ENCODE results near the gene RNF148. TPM values are rescaled to one million over a fixed set of nuclear protein-coding genes. Genes with fewer than 3 reads are reported as not detected.

Gene RNF148
- total and polyA plus RNA-seq, 9 of the 15 experiments (the other 6 are each of a cell fraction or from before 2014, with no cell fraction given), result not detected

DNA sequence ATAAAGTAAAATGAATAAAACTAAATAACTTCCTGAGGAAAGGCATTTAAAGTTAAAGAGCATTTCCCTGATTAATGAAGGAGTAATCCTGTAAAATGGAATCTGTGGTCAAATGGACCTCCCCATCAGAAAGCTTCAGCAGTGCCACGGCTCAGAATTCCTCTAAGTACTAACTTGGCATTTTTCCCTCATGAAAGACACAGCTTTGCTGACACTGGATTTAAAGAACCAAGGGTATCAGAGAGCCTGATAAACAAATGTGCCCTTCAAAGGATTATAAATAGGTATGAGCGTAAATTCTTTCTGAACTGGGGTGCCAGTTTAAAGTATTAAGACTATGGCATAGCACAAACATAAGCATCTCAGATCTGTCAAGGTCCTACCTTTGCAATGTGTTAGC is 24.2 kb upstream of the RNF148 start:
- ATAC-seq, result no peak
- WGBS (ENCODE audit: insufficient coverage, low coverage, missing lambda C conversion rate), result 3% methylated on average over 2 of the region's 2 CpGs
- no peaks in the 10 kb centered on the region for H3K4me1 ChIP-seq (replicated peaks in 1 of 2; ENCODE audit: control insufficient read depth in 2 of 2, insufficient read depth in 2 of 2, low read length in 2 of 2)
- H3K9ac ChIP-seq (ENCODE audit: insufficient read depth in 1 of 2, low read depth in 2 of 2, low read length in 2 of 2), result no peak overlapping the region
- BruUV-seq (replicated peaks), result no TSS peak
- TF ChIP-seq CXXC5 (CRISPR knock-in tag; IDR thresholded peaks at IDR 0.05) (no peak), PHB2 (IDR thresholded peaks at IDR 0.05; ENCODE audit: low read depth) (no peak)
- TF ChIP-seq, protein P1, sequence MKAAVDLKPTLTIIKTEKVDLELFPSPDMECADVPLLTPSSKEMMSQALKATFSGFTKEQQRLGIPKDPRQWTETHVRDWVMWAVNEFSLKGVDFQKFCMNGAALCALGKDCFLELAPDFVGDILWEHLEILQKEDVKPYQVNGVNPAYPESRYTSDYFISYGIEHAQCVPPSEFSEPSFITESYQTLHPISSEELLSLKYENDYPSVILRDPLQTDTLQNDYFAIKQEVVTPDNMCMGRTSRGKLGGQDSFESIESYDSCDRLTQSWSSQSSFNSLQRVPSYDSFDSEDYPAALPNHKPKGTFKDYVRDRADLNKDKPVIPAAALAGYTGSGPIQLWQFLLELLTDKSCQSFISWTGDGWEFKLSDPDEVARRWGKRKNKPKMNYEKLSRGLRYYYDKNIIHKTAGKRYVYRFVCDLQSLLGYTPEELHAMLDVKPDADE (conservative IDR thresholded peaks at IDR 0.05; ENCODE audit: control insufficient read depth, low read depth, low read length), result no peak
- H3K79me2 ChIP-seq (ENCODE audit: control insufficient read depth, insufficient read depth, low read length), result no peaks in the 10 kb centered on the region
- H3K27ac ChIP-seq (ENCODE audit: extremely low read depth, low read depth, low read length), result no peak overlapping the region
- DNase-seq (ENCODE audit: extremely low read depth in 1 of 4, low spot score in 3 of 4), result no peak
- intact Hi-C loops (cut with micrococcal nuclease), result no loop called here
- FAIRE-seq, result no peak
- CTCF ChIA-PET (ENCODE audit: low intra/inter-chr PET ratio), result no interaction called here
- POLR2A ChIA-PET, result no interaction called here
- in situ Hi-C loops (cut with MboI), result no loop called here
- no peaks in the 10 kb centered on the region for H3K36me3 ChIP-seq (ENCODE audit: control insufficient read depth, insufficient read depth, low read length)
- H2AFZ ChIP-seq (ENCODE audit: low read depth, low read length), result no peak overlapping the region
- H4K20me1 ChIP-seq (replicated peaks; ENCODE audit: control insufficient read depth, insufficient read depth, low read length), result no peaks in the 10 kb centered on the region
- H3K4me2 ChIP-seq (ENCODE audit: insufficient read depth, low read length), result no peak overlapping the region
- no peaks in the 10 kb centered on the region for H3K27me3 ChIP-seq (ENCODE audit: control insufficient read depth in 2 of 2, insufficient read depth in 2 of 2, low read length in 2 of 2)
- H3K9me3 ChIP-seq (replicated peaks; ENCODE audit: control insufficient read depth, insufficient read depth, low read depth, low read length), result 0 out of 2 replicates have a peak, but pooled peaks cover 3% of the 10 kb centered on the region
- H3K4me3 ChIP-seq, result no peak overlapping the region
- H3K9me1 ChIP-seq (ENCODE audit: control insufficient read depth, insufficient read depth, low read length), result no peaks in the 10 kb centered on the region

DNA sequence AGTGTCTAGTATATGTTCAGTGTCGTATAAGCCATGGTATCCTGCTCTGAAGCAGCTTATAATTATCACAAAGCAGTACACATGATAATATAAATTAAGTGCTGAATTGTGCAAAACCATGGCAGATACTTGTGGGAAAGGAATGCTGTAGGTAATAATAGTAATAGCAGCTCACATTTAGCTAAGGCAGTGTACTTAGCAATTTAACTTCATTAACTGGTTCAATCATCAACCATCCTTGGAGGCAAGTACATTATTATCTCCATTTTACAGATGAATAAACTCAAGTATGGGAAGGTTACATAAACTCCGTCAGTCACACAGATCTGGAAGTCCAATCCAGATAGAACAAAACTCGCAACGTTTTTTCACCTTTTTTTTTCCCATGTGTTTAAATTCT is 21.6 kb upstream of the RNF148 start:
- no peaks in the 10 kb centered on the region for H3K4me1 ChIP-seq (replicated peaks in 1 of 2; ENCODE audit: control insufficient read depth in 2 of 2, insufficient read depth in 2 of 2, low read length in 2 of 2)
- H3K79me2 ChIP-seq (ENCODE audit: control insufficient read depth, insufficient read depth, low read length), result no peaks in the 10 kb centered on the region
- ATAC-seq, result no peak
- H3K4me2 ChIP-seq (ENCODE audit: insufficient read depth, low read length), result no peak overlapping the region
- no peak overlapping the region for H3K27ac ChIP-seq (ENCODE audit: extremely low read depth, low read depth, low read length)
- no TSS peak for BruUV-seq (replicated peaks)
- intact Hi-C loops (cut with micrococcal nuclease), result no loop called here
- in situ Hi-C loops (cut with MboI), result no loop called here
- no peak for FAIRE-seq
- WGBS (ENCODE audit: insufficient coverage, low coverage, missing lambda C conversion rate), result 1% methylated on average over 4 of the region's 4 CpGs
- no peak for DNase-seq (ENCODE audit: extremely low read depth in 1 of 4, low spot score in 3 of 4)
- no peaks in the 10 kb centered on the region for H3K27me3 ChIP-seq (ENCODE audit: control insufficient read depth in 2 of 2, insufficient read depth in 2 of 2, low read length in 2 of 2)
- H2AFZ ChIP-seq (ENCODE audit: low read depth, low read length), result no peak overlapping the region
- H3K9me3 ChIP-seq (replicated peaks; ENCODE audit: control insufficient read depth, insufficient read depth, low read depth, low read length), result no peaks in the 10 kb centered on the region
- no peaks in the 10 kb centered on the region for H4K20me1 ChIP-seq (replicated peaks; ENCODE audit: control insufficient read depth, insufficient read depth, low read length)
- no peaks in the 10 kb centered on the region for H3K9me1 ChIP-seq (ENCODE audit: control insufficient read depth, insufficient read depth, low read length)
- no peak overlapping the region for H3K9ac ChIP-seq (ENCODE audit: insufficient read depth in 1 of 2, low read depth in 2 of 2, low read length in 2 of 2)
- TF ChIP-seq EP400 (IDR thresholded peaks at IDR 0.05) (no peak), LARP7 (IDR thresholded peaks at IDR 0.05) (no peak), ZBTB8A (IDR thresholded peaks at IDR 0.05; ENCODE audit: partially characterized antibody) (no peak), GATAD2B (IDR thresholded peaks at IDR 0.05; ENCODE audit: borderline replicate concordance) (no peak)
- no peaks in the 10 kb centered on the region for H3K36me3 ChIP-seq (ENCODE audit: control insufficient read depth, insufficient read depth, low read length)
- no peak overlapping the region for H3K4me3 ChIP-seq
- ChIA-PET POLR2A (no interaction called here), CTCF (ENCODE audit: low intra/inter-chr PET ratio) (no interaction called here)
